CD8-positive, alpha-beta memory T cell (primary cell): ENCODE measurements around the gene SGSM1. TPM values are rescaled to one million over a fixed set of nuclear protein-coding genes. Genes with fewer than 3 reads are reported as not detected.

ENCODE experiments used
- CTCF ChIA-PET: fragments of 350-600 bp; sonication (Branson Sonifier 250); formaldehyde crosslinking; loops from one replicate; lab custom pipeline; 2021; ENCODE audit warnings: antibody characterized with exemption; lab: Charles Lee
- POLR2A ChIA-PET: fragments of 350-600 bp; sonication (Branson Sonifier 250); formaldehyde crosslinking; loops from one replicate; lab custom pipeline; 2021; ENCODE audit warnings: antibody characterized with exemption; lab: Charles Lee
- DNase-seq, 5 donors: peaks; one replicate each; pipeline versions ENCODE4 v3.0.0 to v3.0.0-alpha.2; 2020 to 2022; ENCODE audit warnings: mixed read lengths in 1 of 5
- H3K27ac ChIP-seq: one replicate; pipeline ENCODE4 v1.7.0; 2013; ENCODE audit warnings: low read depth, mild to moderate bottlenecking, low read length, moderate library complexity
- H3K27me3 ChIP-seq: 2 replicates; pipeline ENCODE4 v1.7.0; 2013; ENCODE audit warnings: low read length, mild to moderate bottlenecking; ENCODE audit not compliant: insufficient read depth, poor library complexity, severe bottlenecking
- H3K36me3 ChIP-seq: 2 replicates; pipeline ENCODE4 v1.7.0; 2013; ENCODE audit warnings: mild to moderate bottlenecking, low read length, moderate library complexity; ENCODE audit not compliant: insufficient read depth
- H3K4me1 ChIP-seq: 2 replicates; pipeline ENCODE4 v1.7.0; 2013; ENCODE audit warnings: mild to moderate bottlenecking, low read length, moderate library complexity; ENCODE audit not compliant: insufficient read depth
- H3K4me3 ChIP-seq: 2 replicates; pipeline ENCODE4 v1.7.0; 2013; ENCODE audit warnings: mild to moderate bottlenecking, low read length
- H3K9me3 ChIP-seq: 2 replicates; pipeline ENCODE4 v1.7.0; 2013; ENCODE audit warnings: mild to moderate bottlenecking, low read length
- H3K27ac Mint-ChIP-seq, 8 donors: one replicate each; pipeline ENCODE4 v1.8.0; 2020 to 2021; ENCODE audit warnings: mixed read lengths in 8 of 8, mild to moderate bottlenecking in 6 of 8, inconsistent platforms in 3 of 8, moderate library complexity in 3 of 8
- H3K27me3 Mint-ChIP-seq, 2 donors: one replicate each; pipeline ENCODE4 v1.8.0; 2020 to 2021; ENCODE audit warnings: mixed read lengths in 2 of 2, mild to moderate bottlenecking in 1 of 2, moderate library complexity in 1 of 2
- H3K36me3 Mint-ChIP-seq, 3 donors: one replicate each; pipeline ENCODE4 v1.8.0; 2020 to 2021; ENCODE audit warnings: mixed read lengths in 3 of 3, inconsistent platforms in 1 of 3, mild to moderate bottlenecking in 1 of 3
- H3K4me1 Mint-ChIP-seq, 3 donors: one replicate each; pipeline ENCODE4 v1.8.0; 2020 to 2021; ENCODE audit warnings: mixed read lengths in 3 of 3, inconsistent platforms in 1 of 3, mild to moderate bottlenecking in 1 of 3
- H3K4me3 Mint-ChIP-seq, 7 donors: one replicate each; pipeline ENCODE4 v1.8.0; 2020 to 2021; ENCODE audit warnings: mixed read lengths in 7 of 7, mild to moderate bottlenecking in 6 of 7, moderate library complexity in 4 of 7, inconsistent platforms in 2 of 7
- H3K9me3 Mint-ChIP-seq, 5 donors: one replicate each; pipeline ENCODE4 v1.8.0; 2020 to 2022; ENCODE audit warnings: mixed read lengths in 5 of 5, mild to moderate bottlenecking in 3 of 5, moderate library complexity in 2 of 5, inconsistent platforms in 1 of 5
- polyA plus RNA-seq: library from polyadenylated mRNA; unstranded; fragments of 300-500 nt; fragmentation: Illumina TruSeq; gene quantifications from one replicate; pipeline ENCODE4 v1.2.3, GENCODE V29; 2021
- total RNA-seq, 2 experiments: library from RNA; stranded (reverse); gene quantifications; one replicate each; pipeline ENCODE4 v1.2.3, GENCODE V29; 2021

SGSM1 gene
- total and polyA plus RNA-seq, 3 experiments from 2014 or later: 0.09 to 0.31 (median 0.28) TPM

- Mint-ChIP-seq H3K27me3 (peaks cover 0 to 5% of the 10 kb centered on the region in 2 donors), H3K4me3 (no peak overlapping the region), H3K27ac (no peak overlapping the region), H3K4me1 (no peaks in the 10 kb centered on the region), H3K36me3 (no peaks in the 10 kb centered on the region), H3K9me3 (no peaks in the 10 kb centered on the region)
- H3K27me3 ChIP-seq: no peaks in the 10 kb centered on the region
- ChIA-PET CTCF (no interaction called here), POLR2A (no interaction called here)
- H3K4me3 ChIP-seq: no peak overlapping the region
- H3K9me3 ChIP-seq: no peaks in the 10 kb centered on the region
- H3K36me3 ChIP-seq: no peaks in the 10 kb centered on the region
- DNase-seq: no peak
- H3K4me1 ChIP-seq: no peaks in the 10 kb centered on the region
- H3K27ac ChIP-seq: no peak overlapping the region
These were observed 10.0 kb upstream of the SGSM1 start for GRCh38 chr22:24796056-24796455.

GRCh38 chr22:24796860-24797259 lies 9.2 kb upstream of the SGSM1 start:
- no peaks in the 10 kb centered on the region for H3K27me3 Mint-ChIP-seq
- H3K27me3 ChIP-seq: no peaks in the 10 kb centered on the region
- POLR2A ChIA-PET: no interaction called here
- H3K27ac ChIP-seq: no peak overlapping the region
- no peak for DNase-seq
- H3K4me1 ChIP-seq: no peaks in the 10 kb centered on the region
- peaks cover 0 to 5% (median 2%) of the 10 kb centered on the region in 3 donors for H3K4me1 Mint-ChIP-seq
- H3K9me3 Mint-ChIP-seq: no peaks in the 10 kb centered on the region
- H3K36me3 Mint-ChIP-seq: no peaks in the 10 kb centered on the region
- CTCF ChIA-PET: no interaction called here
- H3K9me3 ChIP-seq: no peaks in the 10 kb centered on the region
- H3K27ac Mint-ChIP-seq: no peak overlapping the region
- H3K4me3 ChIP-seq: no peak overlapping the region
- H3K4me3 Mint-ChIP-seq: no peak overlapping the region
- no peaks in the 10 kb centered on the region for H3K36me3 ChIP-seq

GRCh38 chr22:24801901-24802465 lies 4.0 kb upstream of the SGSM1 start:
- peaks cover 0 to 1% of the 10 kb centered on the region in 2 donors for H3K27me3 Mint-ChIP-seq
- Histone ChIP-seq H3K27ac (no peak overlapping the region), H3K27me3 (no peaks in the 10 kb centered on the region), H3K36me3 (no peaks in the 10 kb centered on the region), H3K4me3 (no peak overlapping the region), H3K9me3 (no peaks in the 10 kb centered on the region), H3K4me1 (no peaks in the 10 kb centered on the region)
- peaks cover 6 to 13% (median 9%) of the 10 kb centered on the region in 3 donors for H3K4me1 Mint-ChIP-seq
- H3K36me3 Mint-ChIP-seq: no peaks in the 10 kb centered on the region
- no peak for DNase-seq
- H3K9me3 Mint-ChIP-seq: no peaks in the 10 kb centered on the region
- no peak overlapping the region for H3K4me3 Mint-ChIP-seq
- ChIA-PET CTCF (interaction anchor here (1.1 to 2.7 kb wide), 5 partner anchors 10 to 48 kb away, joined by 5 to 15 read pairs (median 6); no protein-coding TSS in a partner anchor), POLR2A (no interaction called here)
- H3K27ac Mint-ChIP-seq: peak overlapping the region in 2 of 8 donors; percentile 24 to 89

- POLR2A ChIA-PET: no interaction called here
- no peaks in the 10 kb centered on the region for H3K36me3 Mint-ChIP-seq
These were observed 2.9 kb upstream of the SGSM1 start for GRCh38 chr22:24803064-24803542.

GRCh38 chr22:24806663-24807001 lies 621 bp downstream of the SGSM1 start:
- ChIA-PET CTCF (no interaction called here), POLR2A (interaction anchor here (1.0 kb wide), 1 partner anchor 31 kb away, joined by 3 read pairs; no protein-coding TSS in a partner anchor)
- Mint-ChIP-seq H3K4me3 (peak overlapping the region; percentile 25 to 87 (median 74)), H3K27me3 (peaks cover 0 to 3% of the 10 kb centered on the region in 2 donors), H3K27ac (peak overlapping the region in 4 of 8 donors; percentile 28 to 48 (median 46)), H3K36me3 (no peaks in the 10 kb centered on the region), H3K4me1 (peaks cover 13 to 17% (median 17%) of the 10 kb centered on the region in 3 donors), H3K9me3 (no peaks in the 10 kb centered on the region)
- Histone ChIP-seq H3K4me1 (no peaks in the 10 kb centered on the region), H3K27ac (no peak overlapping the region), H3K4me3 (no peak overlapping the region), H3K36me3 (no peaks in the 10 kb centered on the region), H3K9me3 (no peaks in the 10 kb centered on the region), H3K27me3 (no peaks in the 10 kb centered on the region)
- DNase-seq: no peak

More at GRCh38 chr22:24803064-24803542, 2.9 kb upstream of the SGSM1 start:
- no peaks in the 10 kb centered on the region for H3K27me3 ChIP-seq
- peak; percentile 26 to 60 (median 52) for DNase-seq
- no peaks in the 10 kb centered on the region for H3K36me3 ChIP-seq
- H3K27me3 Mint-ChIP-seq: peaks cover 0 to 1% of the 10 kb centered on the region in 2 donors
- no peaks in the 10 kb centered on the region for H3K9me3 Mint-ChIP-seq
- no peaks in the 10 kb centered on the region for H3K4me1 ChIP-seq
- no peak overlapping the region for H3K4me3 ChIP-seq
- H3K27ac Mint-ChIP-seq: peak overlapping the region in 1 of 8 donors; percentile 75
- H3K4me3 Mint-ChIP-seq: peak overlapping the region in 2 of 7 donors; percentile 34 to 38
- peaks cover 13 to 17% (median 14%) of the 10 kb centered on the region in 3 donors for H3K4me1 Mint-ChIP-seq
- CTCF ChIA-PET: interaction anchor here (0.6 to 2.7 kb wide), 14 partner anchors 9 to 155 kb away, joined by 3 to 15 read pairs (median 5); no protein-coding TSS in a partner anchor
- H3K9me3 ChIP-seq: no peaks in the 10 kb centered on the region
- no peak overlapping the region for H3K27ac ChIP-seq

GRCh38 chr22:24807284-24807950 lies 1.4 kb downstream of the SGSM1 start:
- Histone ChIP-seq H3K36me3 (no peaks in the 10 kb centered on the region), H3K4me1 (no peaks in the 10 kb centered on the region), H3K4me3 (no peak overlapping the region), H3K27ac (no peak overlapping the region), H3K27me3 (no peaks in the 10 kb centered on the region), H3K9me3 (no peaks in the 10 kb centered on the region)
- Mint-ChIP-seq H3K36me3 (no peaks in the 10 kb centered on the region), H3K27me3 (peaks cover 0 to 3% of the 10 kb centered on the region in 2 donors), H3K4me3 (peak overlapping the region; percentile 12 to 64 (median 49)), H3K4me1 (peaks cover 11 to 13% (median 12%) of the 10 kb centered on the region in 3 donors), H3K27ac (peak overlapping the region in 7 of 8 donors; percentile 1 to 95 (median 26)), H3K9me3 (no peaks in the 10 kb centered on the region)
- CTCF ChIA-PET: no interaction called here
- POLR2A ChIA-PET: interaction anchor here (0.7 kb wide), 1 partner anchor 684 kb away, joined by 4 read pairs; no protein-coding TSS in a partner anchor
- no peak for DNase-seq

- Mint-ChIP-seq H3K4me3 (peak overlapping the region in 1 of 7 donors; percentile 22), H3K36me3 (peaks cover 0 to 4% (median 2%) of the 10 kb centered on the region in 3 donors), H3K4me1 (peaks cover 11 to 13% (median 12%) of the 10 kb centered on the region in 3 donors), H3K27me3 (peaks cover 0 to 3% of the 10 kb centered on the region in 2 donors), H3K27ac (peak overlapping the region in 6 of 8 donors; percentile 4 to 77 (median 60)), H3K9me3 (peaks cover 0 to 5% (median 0%) of the 10 kb centered on the region in 5 donors)
- ChIA-PET CTCF (no interaction called here), POLR2A (no interaction called here)
- no peak overlapping the region for H3K4me3 ChIP-seq
- no peaks in the 10 kb centered on the region for H3K27me3 ChIP-seq
- no peaks in the 10 kb centered on the region for H3K9me3 ChIP-seq
- no peak for DNase-seq
- no peaks in the 10 kb centered on the region for H3K4me1 ChIP-seq
- no peak overlapping the region for H3K27ac ChIP-seq
- H3K36me3 ChIP-seq: no peaks in the 10 kb centered on the region
These were observed 3.3 kb downstream of the SGSM1 start for GRCh38 chr22:24809331-24809730.
